Stimulated activated CD4-positive, alpha-beta T cell treated with anti-CD3 and anti-CD28 coated beads, TNF-alpha, amount 100 ng/mL, for 24 hours (primary cell): ENCODE data around the gene GORAB.
A peak's percentile ranks its signal among the peaks of the same experiment; 100 is the strongest.

Experiments
- DNase-seq, 3 experiments: peaks; one replicate each; pipeline ENCODE4 v3.0.0-alpha.2; 2020; ENCODE audit warnings: low read depth in 3 of 3

The GORAB gene, protein sequence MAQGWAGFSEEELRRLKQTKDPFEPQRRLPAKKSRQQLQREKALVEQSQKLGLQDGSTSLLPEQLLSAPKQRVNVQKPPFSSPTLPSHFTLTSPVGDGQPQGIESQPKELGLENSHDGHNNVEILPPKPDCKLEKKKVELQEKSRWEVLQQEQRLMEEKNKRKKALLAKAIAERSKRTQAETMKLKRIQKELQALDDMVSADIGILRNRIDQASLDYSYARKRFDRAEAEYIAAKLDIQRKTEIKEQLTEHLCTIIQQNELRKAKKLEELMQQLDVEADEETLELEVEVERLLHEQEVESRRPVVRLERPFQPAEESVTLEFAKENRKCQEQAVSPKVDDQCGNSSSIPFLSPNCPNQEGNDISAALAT

DNA sequence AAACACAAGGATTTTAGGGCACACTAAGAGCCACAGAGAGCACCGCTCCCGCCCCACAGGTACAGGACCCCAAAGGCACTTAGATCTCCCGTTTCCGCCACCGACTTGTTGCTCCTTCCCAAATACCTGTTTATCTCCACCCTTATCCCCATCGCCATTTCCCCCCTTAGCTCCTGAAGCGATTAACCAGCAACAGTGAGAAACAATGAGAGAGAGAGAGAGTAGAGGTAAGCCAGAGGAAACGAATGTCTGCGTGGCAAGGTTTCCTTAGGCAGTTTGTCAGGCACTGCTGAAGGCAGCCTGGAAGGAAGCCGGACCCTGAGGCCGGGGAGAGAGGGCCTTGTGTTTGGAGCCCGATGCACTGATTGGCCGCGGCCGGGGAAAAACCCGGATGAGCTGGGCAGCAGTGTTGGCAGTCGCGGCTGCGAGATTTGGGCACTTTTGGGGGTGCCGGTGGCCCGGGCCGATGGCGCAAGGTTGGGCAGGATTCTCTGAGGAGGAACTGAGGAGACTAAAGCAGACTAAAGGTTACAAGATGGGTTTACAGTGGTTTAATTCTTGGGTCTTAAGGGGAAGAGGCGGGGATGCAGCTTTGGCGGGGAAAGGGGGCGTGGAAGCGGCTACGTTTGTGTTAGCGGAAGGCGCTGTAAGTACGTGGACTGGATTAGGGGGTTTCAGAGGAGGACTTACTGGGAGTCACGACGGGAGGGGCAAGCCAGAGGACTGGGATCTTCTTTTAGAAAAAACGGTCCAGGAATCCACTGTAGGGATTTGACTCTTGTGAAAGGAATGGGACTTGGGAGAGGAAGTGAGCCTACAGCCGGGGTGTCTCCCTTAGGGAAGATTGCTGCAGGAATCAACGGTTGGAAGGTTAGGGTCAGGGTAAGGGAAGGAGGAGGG lies at the start of gene GORAB:
GORAB (plus strand) TSS at position 409 of the 900 bp plus-strand sequence; CDS start at position 467, 58 bp downstream.
- peak; percentile 71 to 85 (median 73) for DNase-seq

GRCh38 chr1:170483051-170483450 lies 48.9 kb upstream of the GORAB start:
- DNase-seq: no peak

GRCh38 chr1:170487503-170487902 lies 44.5 kb upstream of the GORAB start:
- no peak for DNase-seq

- no peak for DNase-seq
Observed at GRCh38 chr1:170491291-170491690, 40.7 kb upstream of the GORAB start.

- no peak for DNase-seq
Observed at GRCh38 chr1:170494369-170494768, 37.6 kb upstream of the GORAB start.

DNA sequence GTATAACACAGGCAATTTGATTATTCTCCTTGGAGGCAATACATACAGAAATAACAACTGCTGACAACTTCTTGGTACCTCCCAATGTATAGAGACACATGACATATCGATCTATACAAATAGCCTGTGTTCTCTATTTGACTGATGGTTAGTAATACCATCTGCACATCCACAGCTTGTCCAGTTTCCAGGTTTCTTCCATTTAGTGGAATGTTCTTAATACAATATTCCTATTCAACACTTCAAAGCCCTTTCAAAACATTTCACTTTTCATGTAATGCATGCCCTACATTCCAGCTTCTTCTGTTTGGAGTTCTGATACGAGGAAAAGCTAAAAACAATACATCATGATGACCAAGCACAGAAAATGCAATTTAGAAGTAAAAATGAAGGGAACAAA lies 37.0 kb upstream of the GORAB start:
- DNase-seq: no peak

GRCh38 chr1:170498876-170499275 lies 33.1 kb upstream of the GORAB start:
- DNase-seq: no peak

- DNase-seq: no peak
Observed at GRCh38 chr1:170503665-170504064, 28.3 kb upstream of the GORAB start.

DNA sequence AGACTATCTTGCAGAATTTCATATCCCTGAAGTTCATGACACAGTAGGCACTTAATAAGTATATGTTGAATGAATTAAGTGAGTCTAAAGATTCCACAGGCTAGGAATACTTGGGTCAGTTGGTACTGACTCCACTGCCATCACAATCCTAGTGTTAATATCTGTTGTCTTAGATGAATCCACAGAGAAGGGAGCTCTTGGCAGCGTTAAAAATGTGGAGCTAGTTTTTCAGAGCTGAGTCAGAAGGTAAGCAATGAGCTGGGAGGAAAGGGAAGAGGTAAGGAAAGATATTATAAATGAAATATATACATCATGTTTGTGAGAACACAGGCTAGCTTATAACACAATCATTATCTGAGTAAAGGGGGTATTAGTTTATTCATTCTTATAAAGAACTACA lies 21.8 kb upstream of the GORAB start:
- no peak for DNase-seq

- DNase-seq: no peak
Observed at GRCh38 chr1:170511038-170511437, 20.9 kb upstream of the GORAB start.

GRCh38 chr1:170513138-170513537 lies 18.8 kb upstream of the GORAB start:
- no peak for DNase-seq

DNA sequence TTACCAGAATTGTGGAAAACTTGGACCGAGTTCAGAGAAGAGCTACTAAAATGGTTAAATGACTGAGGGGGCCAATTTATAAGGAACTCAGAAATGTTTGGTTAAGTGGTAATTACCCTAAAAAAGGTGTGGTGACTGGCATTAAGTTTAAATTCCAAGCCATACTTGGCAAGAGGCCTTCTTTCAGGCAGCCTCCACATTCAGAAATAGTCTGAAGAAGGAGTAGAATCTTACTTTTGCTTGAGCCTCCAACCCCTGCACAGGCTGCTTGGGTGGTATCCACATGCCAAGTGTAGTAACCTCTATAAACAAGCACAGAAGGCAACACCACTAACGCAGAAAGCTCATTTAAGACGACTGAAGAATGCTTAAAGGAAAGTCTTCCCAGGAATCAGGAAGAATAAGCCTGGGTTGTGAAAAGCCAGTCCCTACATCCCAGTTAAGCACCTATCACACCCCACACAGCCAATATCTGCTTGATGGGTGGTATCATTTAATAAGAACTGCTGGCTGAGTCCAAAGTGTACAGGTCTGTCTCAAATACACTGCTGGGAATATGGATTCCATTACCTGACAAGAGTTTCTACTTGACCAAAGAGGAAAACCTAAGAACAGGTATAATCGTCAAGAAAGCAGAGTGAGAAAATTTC lies 13.7 kb upstream of the GORAB start:
- DNase-seq: no peak

GRCh38 chr1:170518965-170519364 lies 13.0 kb upstream of the GORAB start:
- no peak for DNase-seq

DNA sequence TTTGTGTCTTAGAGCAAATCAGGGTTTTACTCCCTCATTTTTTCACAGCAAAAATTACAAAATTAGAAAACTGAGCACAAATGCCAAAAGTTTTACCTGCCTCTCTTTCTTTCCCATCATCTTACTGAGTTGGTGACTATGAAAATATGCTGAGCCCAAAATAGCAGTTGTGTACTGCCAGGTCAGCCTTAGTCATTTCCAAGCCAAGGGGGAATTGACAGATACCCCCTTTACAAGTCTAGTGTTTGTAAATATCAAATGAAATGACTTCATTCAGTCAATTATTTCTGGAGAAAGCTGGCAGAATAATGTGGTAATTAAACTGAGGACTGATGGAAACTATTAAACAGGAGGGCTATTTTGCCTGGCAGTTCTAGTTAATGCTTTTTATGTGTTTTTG lies 11.4 kb upstream of the GORAB start:
- DNase-seq: no peak

GRCh38 chr1:170521818-170522217 lies 10.1 kb upstream of the GORAB start:
- DNase-seq: no peak

DNA sequence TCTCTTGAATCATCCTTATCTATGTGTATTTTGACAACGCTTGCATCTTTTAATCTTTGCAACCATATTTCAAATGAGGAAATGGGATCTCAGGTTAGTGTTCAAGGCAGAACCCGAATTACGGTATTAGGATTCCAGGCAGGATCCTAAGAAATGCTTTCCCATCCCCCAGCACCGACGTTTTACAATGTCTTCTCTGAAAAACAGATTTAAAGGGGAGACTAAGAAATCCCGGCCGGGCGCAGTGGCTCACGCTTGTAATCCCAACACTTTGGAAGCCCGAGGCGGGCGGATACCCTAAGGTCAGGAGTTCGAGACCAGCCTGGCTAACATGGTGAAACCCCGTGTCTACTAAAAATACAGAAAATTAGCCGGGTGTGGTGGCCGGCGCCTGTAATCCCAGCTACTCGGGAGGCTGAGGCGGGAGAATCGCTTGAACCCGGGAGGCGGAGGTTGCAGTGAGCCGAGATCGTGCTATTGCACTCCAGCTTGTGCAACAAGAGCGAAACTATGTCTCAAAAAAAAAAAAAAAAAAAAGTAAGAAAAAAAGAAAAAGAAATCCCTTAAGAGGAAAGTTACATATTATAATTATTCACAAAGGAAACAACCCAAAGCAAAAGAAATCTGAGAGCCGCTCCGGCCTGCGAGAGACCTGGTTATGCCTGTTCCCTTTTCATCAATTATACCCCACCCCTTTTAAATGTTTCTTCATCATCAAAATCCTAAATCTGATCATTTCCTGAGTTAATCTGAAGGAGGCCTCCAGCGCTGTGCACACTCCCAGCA lies 801 bp upstream of the GORAB start:
- DNase-seq: peak in 1 of 3 experiments; percentile 0

DNA sequence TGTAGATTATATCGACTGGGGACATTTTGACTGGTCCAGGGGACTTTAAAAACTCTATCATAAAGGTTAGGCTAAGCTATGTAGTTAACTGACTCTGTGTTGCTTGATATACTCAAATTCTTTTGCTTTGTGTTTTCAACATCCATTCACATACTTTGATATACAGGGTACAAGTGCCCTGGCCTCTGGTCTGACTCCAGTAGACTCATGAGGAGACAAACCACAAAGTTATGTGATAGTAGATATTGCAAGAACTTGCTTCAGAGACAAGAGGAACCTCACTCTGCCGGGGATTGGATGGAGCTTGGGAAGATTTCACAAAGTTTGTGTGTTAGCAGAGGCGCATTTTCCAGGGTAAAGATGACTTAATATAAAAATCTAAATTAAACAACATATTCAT lies 1.3 kb downstream of the GORAB start:
- DNase-seq: no peak

- no peak for DNase-seq
Observed at GRCh38 chr1:170534626-170535147, 2.7 kb downstream of the GORAB start.

GRCh38 chr1:170535418-170535817 lies 3.5 kb downstream of the GORAB start:
- DNase-seq: no peak

GRCh38 chr1:170536924-170537551 lies 5.1 kb downstream of the GORAB start:
- DNase-seq: no peak
